Islet of Langerhans (tissue), 1 donor: ENCODE results near the gene NDFIP1.

Experiments
- FAIRE-seq: peaks from one replicate; lab custom pipeline; 2011; peaks lifted over from hg19 to GRCh38; lab: Jason Lieb, UNC

The NDFIP1 gene

GRCh38 chr5:142119051-142119625, 10.6 kb downstream of the NDFIP1 start:
- no peak for FAIRE-seq

GRCh38 chr5:142120247-142120935, 11.8 kb downstream of the NDFIP1 start:
- FAIRE-seq = no peak

DNA sequence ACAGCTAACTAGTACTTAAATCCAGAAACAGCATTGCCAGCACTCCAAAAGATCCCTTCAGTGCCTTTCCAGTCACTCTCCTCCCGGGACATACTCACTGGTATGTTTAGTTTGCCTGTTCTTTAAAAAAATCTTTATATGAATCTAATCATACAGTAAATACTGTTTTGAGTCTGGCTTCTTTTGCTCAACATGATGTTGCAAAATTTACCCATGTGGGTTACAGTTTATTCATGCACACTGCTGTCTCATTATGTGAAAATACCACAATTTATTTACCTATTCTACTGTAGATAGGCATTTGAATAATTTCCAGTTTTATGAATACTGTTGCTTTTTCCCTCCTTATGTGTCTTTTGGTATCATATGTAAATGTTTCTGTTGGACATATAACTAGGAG, 13.5 kb downstream of the NDFIP1 start:
- no peak for FAIRE-seq

DNA sequence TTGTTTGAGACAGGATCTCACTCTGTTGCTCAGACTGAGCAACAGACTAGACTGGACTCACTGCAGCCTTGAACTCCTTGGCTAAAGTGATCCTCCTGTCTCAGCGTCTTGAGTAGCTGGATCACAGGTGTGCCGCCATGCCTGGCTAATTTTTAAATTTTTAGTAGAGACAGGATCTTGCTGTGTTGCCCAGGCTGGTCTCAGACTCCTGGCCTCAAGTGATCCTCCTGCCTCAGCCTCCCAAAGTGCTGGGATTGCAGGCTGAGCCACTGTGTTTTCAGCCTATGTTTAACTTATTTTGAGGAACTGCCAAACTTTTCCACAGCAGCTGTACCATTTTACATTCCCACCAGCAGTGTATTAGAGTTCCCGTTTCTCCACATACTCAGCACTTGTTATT, 16.8 kb downstream of the NDFIP1 start:
- FAIRE-seq = no peak

GRCh38 chr5:142125963-142126362, 17.4 kb downstream of the NDFIP1 start:
- peak; percentile 68 for FAIRE-seq

- FAIRE-seq = no peak
Measured at GRCh38 chr5:142128675-142129208, 20.2 kb downstream of the NDFIP1 start.

DNA sequence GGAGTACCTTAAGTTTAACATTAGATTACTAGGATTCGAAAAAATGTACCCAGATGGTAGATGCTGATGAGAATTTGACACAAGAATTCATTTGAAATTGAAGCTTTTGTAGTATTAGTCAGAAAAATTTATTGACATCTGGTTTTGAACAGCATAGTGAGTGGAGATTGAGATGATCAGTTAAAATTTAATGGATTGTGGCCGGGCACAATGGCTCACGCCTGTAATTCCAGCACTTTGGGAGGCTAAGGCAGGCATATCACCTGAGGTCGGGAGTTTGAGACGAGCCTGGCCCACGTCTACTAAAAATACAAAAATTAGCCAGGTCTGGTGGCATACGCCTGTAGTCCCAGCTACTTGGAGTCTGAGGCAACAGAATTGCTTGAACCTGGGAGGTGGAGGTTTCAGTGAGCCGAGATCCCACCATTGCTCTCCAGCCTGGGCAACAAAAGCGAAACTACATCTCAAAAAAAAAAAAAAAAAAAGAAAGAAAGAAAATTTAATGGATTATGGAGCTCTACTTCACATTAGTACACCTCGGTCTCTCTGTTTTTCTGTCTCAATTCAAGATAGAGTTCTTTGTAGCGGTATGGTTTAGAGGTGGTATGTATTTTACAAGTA, 21.0 kb downstream of the NDFIP1 start:
- no peak for FAIRE-seq

GRCh38 chr5:142131394-142131793, 22.8 kb downstream of the NDFIP1 start:
- no peak for FAIRE-seq

GRCh38 chr5:142132916-142133315, 24.3 kb downstream of the NDFIP1 start:
- FAIRE-seq = no peak

DNA sequence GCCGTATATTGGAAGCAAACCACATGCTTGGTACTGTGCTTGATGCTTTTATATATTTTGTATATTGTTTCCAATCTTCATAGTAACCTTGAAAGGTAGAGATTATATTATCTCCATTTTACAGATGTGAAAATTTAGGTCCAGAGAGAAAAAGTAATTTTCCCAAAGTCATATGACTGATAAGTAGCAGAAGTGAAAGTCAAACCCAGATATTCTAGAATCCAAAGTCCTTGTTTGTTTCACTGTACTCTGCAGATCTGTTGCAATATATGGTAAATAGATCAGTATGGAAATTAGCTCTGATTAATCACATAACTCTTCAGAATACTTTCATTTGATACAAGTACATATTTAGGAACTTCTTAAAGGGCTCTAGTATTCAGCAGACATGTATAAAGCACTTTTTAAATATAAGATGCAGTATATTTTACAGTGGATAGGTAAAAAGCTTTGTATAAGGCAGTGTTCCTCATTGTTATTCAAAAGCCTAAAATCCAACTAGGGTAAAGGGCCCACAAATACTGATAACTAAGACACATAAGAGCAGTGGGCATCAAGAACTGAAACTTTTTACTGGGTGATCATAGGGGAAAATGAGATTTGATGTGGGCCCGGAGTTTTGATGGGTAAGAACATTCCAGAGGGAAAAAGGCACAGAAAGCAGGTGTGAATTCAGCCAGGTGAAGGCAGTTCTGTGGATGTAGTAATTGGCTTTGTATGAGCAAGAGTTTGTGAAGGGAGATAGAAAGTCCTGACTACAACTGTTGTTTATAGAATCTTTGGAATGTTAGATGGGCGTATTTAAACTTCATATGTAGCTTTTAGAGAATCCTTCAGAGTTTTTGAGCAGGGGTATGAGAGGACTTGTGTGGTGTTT, 25.0 kb downstream of the NDFIP1 start:
- no peak for FAIRE-seq

- FAIRE-seq = peak; percentile 55
Measured at GRCh38 chr5:142134331-142135010, 25.9 kb downstream of the NDFIP1 start.

- no peak for FAIRE-seq
Measured at GRCh38 chr5:142141463-142141862, 32.9 kb downstream of the NDFIP1 start.

DNA sequence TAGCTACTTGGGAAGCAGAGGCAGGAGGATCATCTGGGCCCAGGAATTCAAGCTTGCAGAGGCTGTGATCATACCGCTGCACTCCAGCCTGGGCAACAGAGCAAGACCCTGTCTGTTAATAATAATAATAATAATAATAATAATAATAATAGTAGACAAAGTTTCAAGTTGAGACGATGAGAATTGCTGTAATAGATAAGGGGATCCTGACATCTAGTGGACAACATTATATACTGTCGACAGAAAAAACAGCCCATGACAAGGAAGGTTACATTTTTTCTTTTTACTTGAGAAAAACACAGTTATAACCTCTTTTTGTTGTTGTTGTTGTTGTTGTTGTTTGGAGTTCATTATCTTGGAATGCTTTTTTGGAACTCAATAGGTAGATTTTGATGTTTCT, 35.3 kb downstream of the NDFIP1 start:
- peak; percentile 96 for FAIRE-seq

GRCh38 chr5:142145106-142145900, 36.7 kb downstream of the NDFIP1 start:
- peak; percentile 95 for FAIRE-seq

DNA sequence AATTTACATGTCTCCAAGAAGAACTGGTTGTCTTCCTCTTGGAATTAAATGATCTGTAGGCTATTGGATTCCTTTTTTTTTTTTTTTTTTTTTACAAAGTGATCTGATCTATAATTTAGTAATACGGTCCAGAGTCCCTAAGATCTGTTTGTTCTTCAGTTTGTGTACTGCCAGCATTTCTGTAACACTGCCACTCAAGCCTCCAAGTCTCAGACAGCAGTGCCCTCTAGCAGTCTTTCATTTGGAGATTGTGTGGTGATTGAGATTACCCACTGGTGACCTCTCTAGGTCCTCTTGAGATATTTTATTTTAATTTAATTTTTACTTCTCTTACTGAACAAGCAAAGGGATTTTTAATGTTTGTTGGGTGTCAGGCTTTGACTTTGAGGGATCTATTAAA, 40.8 kb downstream of the NDFIP1 start:
- peak; percentile 13 for FAIRE-seq

DNA sequence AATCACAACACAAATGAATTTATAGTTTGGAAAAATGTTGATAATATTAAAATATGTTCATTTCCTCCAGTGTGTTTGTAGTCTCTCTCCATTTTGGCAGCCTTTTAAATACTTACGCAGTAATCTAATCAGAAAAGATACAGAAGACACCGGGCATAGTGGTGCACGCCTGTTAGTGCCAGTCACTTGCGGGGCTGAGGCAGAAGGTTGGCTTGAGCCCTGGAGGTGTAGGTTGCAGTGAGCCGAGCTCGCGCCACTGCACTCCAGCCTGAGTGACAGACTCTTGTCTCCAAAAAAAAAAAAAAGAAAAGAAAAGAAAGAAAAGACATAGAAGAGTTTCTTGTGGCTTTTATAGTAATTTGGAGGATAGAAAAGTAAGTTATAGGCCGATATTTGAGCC, 41.9 kb downstream of the NDFIP1 start:
- no peak for FAIRE-seq

- peak; percentile 99 for FAIRE-seq
Measured at GRCh38 chr5:142151436-142152383, 43.1 kb downstream of the NDFIP1 start.

DNA sequence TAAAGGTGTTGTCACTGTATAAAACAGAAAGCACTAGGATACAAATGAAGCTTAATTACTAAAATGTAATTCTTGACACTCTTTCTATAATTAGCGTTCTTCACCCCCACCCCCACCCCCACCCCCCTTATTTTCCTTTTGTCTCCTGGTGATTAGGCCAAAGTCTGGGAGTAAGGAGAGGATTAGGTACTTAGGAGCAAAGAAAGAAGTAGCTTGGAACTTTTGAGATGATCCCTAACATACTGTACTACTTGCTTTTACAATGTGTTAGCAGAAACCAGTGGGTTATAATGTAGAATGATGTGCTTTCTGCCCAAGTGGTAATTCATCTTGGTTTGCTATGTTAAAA, 43.8 kb downstream of the NDFIP1 start:
- FAIRE-seq = no peak

DNA sequence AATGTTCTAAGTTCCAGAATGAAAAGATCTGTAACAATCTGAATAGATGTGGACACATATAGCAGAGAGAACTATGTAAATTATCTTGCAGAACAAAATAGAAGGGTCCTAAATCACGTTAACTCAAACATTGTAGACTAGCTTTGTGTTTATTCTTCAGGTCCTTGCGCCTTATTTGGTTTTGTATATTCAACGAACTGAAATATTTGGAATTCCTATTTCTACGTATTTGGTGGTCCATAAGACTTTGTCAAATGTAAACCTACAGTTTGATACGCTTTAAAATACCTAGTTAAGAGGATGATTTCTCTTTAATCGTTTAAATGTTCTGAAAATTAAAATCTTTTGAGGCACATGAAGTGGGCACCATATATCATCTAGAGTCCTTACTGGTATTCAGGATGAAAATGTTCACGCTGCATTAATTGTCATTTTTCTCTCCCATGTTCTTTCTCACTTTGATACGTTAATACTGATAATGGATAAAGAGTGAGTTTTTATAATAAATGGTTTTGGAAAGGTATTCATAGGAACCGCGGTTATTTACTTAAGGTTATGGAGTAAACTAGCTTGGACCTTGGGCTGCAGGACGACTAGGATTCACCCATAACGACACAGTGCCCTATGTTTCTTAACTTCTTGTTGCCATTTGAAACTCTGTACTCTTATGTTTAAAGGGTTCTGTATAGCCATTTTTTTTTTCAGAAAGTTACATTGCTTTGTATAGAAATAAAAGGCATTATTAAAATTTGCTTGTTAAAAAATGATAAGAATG, 45.3 kb downstream of the NDFIP1 start:
- FAIRE-seq = no peak
